Tibial nerve (tissue), 4 donors: Measurements from ENCODE around the gene DLK1. TPM values are rescaled to one million over a fixed set of nuclear protein-coding genes. Genes with fewer than 3 reads are reported as not detected.

Experiments
- DNase-seq, 2 donors: peaks; one replicate each; pipeline ENCODE4 v3.0.0-alpha.2; 2019; ENCODE audit warnings: low spot score in 2 of 2
- H3K27ac ChIP-seq, 4 donors: fragments of 200-600 bp; sonication (generic) in 3 of 4; one replicate each; pipeline ENCODE4 v1.5.1; 2017 to 2019; ENCODE audit warnings: mild to moderate bottlenecking in 1 of 4
- H3K27me3 ChIP-seq, 2 donors: fragments of 200-600 bp; sonication (generic) in 1 of 2; one replicate each; pipeline versions ENCODE4 v1.5.1 to v1.6.0; 2017 to 2019
- H3K36me3 ChIP-seq, 3 donors: fragments of 200-600 bp; sonication (generic); one replicate each; pipeline ENCODE4 v1.5.1; 2018 to 2019
- H3K4me1 ChIP-seq, 4 donors: fragments of 200-600 bp; sonication (generic) in 3 of 4; one replicate each; pipeline ENCODE4 v1.5.1; 2017 to 2019
- H3K4me3 ChIP-seq, 4 donors: fragments of 200-600 bp; sonication (generic) in 3 of 4; one replicate each; pipeline ENCODE4 v1.5.1; 2017 to 2019; ENCODE audit warnings: mild to moderate bottlenecking in 1 of 4, moderate library complexity in 1 of 4
- H3K9me3 ChIP-seq, 4 donors: fragments of 200-600 bp; sonication (generic) in 3 of 4; one replicate each; pipeline ENCODE4 v1.5.1; 2017 to 2019
- EP300 ChIP-seq, 2 donors: sonication (generic); formaldehyde crosslinking; IDR thresholded peaks; one replicate each; pipeline ENCODE4 v1.6.1; 2017; ENCODE audit warnings: antibody characterized with exemption in 2 of 2, mild to moderate bottlenecking in 1 of 2
- POLR2A ChIP-seq, 2 donors: fragments of 450-650 bp; IDR thresholded peaks; one replicate each; pipeline ENCODE4 v1.6.1; 2017; ENCODE audit warnings: antibody characterized with exemption in 2 of 2, mild to moderate bottlenecking in 2 of 2, moderate library complexity in 2 of 2
- WGBS, 2 donors: methylation state at CpG; one replicate each; pipeline ENCODE4 v1.1.5; 2018; 5-methylcytosine and 5-hydroxymethylcytosine counted together
- total RNA-seq, 4 donors: library from RNA; depleted of rRNA; stranded (reverse); fragments of >200 nt; gene quantifications; one replicate each; pipeline ENCODE4 v1.1.0, GENCODE V29; 2016
- TF ChIP-seq, protein P1 (sequence below), 5 experiments: fragments of 200-600 bp in 3 of 5; fragments of 450-650 bp in 2 of 5; sonication (generic) in 3 of 5; IDR thresholded peaks; one replicate each; pipeline ENCODE4 v1.5.1; 2016 to 2019; ENCODE audit warnings: antibody characterized with exemption in 5 of 5, mild to moderate bottlenecking in 3 of 5, moderate library complexity in 2 of 5

DLK1 gene
- total RNA-seq, 4 donors from 2014 or later = not detected

GRCh38 chr14:100684154-100684553 lies 42.5 kb upstream of the DLK1 start:
- no peaks in the 10 kb centered on the region for H3K36me3 ChIP-seq
- no peak for DNase-seq
- 68 to 76% methylated on average over 6 of the region's 6 CpGs for WGBS, 2 donors

DNA sequence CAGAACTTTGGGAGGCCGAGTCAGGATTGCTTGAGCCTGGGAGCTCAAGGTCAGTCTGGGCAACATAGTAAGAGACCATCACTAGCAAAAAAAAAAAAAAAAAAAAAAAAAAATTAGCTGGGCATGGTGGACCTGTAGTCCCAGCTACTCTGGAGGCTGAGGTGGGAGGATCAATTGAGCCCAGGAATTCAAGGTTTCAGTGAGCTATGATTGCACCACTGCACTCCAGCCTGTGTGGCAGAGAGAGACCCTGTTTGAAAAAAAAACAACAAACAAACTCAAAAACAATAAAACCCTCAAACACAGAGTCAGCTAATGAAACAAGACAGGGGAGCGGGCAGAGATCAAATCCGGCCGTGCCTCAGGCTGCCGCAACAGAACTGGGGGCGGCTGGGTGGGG lies 41.7 kb upstream of the DLK1 start:
- no peak overlapping the region for H3K27ac ChIP-seq
- DNase-seq = no peak
- no peak overlapping the region for H3K4me3 ChIP-seq
- WGBS, 2 donors = 68 to 72% methylated on average over 6 of the region's 6 CpGs
- H3K4me1 ChIP-seq = peaks cover 0 to 12% (median 8%) of the 10 kb centered on the region in 4 donors
- H3K27me3 ChIP-seq = no peaks in the 10 kb centered on the region
- H3K9me3 ChIP-seq = no peaks in the 10 kb centered on the region
- no peak for TF ChIP-seq EP300 (IDR thresholded peaks at IDR 0.05)
- TF ChIP-seq, protein P1, sequence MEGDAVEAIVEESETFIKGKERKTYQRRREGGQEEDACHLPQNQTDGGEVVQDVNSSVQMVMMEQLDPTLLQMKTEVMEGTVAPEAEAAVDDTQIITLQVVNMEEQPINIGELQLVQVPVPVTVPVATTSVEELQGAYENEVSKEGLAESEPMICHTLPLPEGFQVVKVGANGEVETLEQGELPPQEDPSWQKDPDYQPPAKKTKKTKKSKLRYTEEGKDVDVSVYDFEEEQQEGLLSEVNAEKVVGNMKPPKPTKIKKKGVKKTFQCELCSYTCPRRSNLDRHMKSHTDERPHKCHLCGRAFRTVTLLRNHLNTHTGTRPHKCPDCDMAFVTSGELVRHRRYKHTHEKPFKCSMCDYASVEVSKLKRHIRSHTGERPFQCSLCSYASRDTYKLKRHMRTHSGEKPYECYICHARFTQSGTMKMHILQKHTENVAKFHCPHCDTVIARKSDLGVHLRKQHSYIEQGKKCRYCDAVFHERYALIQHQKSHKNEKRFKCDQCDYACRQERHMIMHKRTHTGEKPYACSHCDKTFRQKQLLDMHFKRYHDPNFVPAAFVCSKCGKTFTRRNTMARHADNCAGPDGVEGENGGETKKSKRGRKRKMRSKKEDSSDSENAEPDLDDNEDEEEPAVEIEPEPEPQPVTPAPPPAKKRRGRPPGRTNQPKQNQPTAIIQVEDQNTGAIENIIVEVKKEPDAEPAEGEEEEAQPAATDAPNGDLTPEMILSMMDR (IDR thresholded peaks at IDR 0.05) = no peak
- TF ChIP-seq POLR2A (IDR thresholded peaks at IDR 0.05) = no peak
- no peaks in the 10 kb centered on the region for H3K36me3 ChIP-seq

More at GRCh38 chr14:100684154-100684553, 42.5 kb upstream of the DLK1 start:
- no peak overlapping the region for H3K4me3 ChIP-seq
- H3K9me3 ChIP-seq = no peaks in the 10 kb centered on the region
- no peaks in the 10 kb centered on the region for H3K27me3 ChIP-seq
- H3K27ac ChIP-seq = no peak overlapping the region
- no peak for TF ChIP-seq EP300 (IDR thresholded peaks at IDR 0.05)
- TF ChIP-seq POLR2A (IDR thresholded peaks at IDR 0.05) = no peak
- H3K4me1 ChIP-seq = peaks cover 0 to 20% (median 11%) of the 10 kb centered on the region in 4 donors

DNA sequence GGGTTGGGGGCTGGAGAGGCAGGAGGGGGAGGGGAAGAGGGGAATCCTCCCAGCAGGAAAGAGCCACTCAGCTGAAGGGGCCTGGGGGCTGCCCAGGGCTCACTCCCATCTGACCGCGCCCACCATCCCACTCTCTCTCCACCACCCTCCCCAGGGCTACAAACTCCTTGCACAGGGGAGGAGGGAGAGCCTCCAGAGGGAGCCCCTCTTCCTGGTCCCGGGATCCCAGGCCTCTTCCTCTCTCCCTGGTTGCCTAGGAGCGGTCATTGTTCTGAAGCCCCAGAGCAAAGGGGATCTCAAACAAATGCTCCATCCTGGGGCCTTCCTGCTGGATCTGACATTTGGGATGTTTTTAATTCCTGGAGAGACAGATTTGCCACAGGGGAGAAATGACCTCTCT lies 39.8 kb upstream of the DLK1 start:
- no peaks in the 10 kb centered on the region for H3K36me3 ChIP-seq
- peaks cover 0 to 5% of the 10 kb centered on the region in 2 donors for H3K27me3 ChIP-seq
- no peak for DNase-seq
- no peak overlapping the region for H3K27ac ChIP-seq
- no peaks in the 10 kb centered on the region for H3K4me1 ChIP-seq
- 66 to 67% methylated on average over 4 of the region's 4 CpGs for WGBS, 2 donors
- TF ChIP-seq, protein P1 (IDR thresholded peaks at IDR 0.05) = no peak
- no peak for TF ChIP-seq POLR2A (IDR thresholded peaks at IDR 0.05)
- TF ChIP-seq EP300 (IDR thresholded peaks at IDR 0.05) = no peak
- no peaks in the 10 kb centered on the region for H3K9me3 ChIP-seq
- no peak overlapping the region for H3K4me3 ChIP-seq

- no peaks in the 10 kb centered on the region for H3K9me3 ChIP-seq
- H3K4me3 ChIP-seq = no peak overlapping the region
- no peak for TF ChIP-seq POLR2A (IDR thresholded peaks at IDR 0.05)
- TF ChIP-seq, protein P1 (IDR thresholded peaks at IDR 0.05) = no peak
- TF ChIP-seq EP300 (IDR thresholded peaks at IDR 0.05) = no peak
- DNase-seq = no peak
- peaks cover 0 to 5% of the 10 kb centered on the region in 2 donors for H3K27me3 ChIP-seq
- no peak overlapping the region for H3K27ac ChIP-seq
- WGBS, 2 donors = 87 to 95% methylated on average over 12 of the region's 12 CpGs
- H3K36me3 ChIP-seq = no peaks in the 10 kb centered on the region
- H3K4me1 ChIP-seq = no peaks in the 10 kb centered on the region
Observed at GRCh38 chr14:100687386-100687785, 39.3 kb upstream of the DLK1 start.

DNA sequence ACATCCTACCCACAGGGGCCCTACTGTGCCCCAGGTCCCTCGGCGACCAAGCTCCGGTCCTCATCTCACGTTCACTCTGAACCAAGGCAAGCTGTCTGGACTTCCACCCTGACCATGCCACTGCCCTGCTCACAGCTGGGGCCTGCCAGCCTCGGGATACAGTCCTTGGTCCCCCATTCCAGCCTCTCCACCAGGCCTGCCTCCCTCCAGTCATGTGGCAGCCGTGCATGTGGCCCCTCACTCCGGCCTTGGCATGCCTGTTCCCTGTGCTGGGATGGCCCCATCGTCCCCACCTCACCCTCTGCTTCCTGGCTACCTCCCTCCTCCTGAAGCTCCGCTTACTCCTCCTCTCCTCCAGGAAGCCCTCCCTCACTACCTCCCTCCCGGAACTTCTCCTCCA lies 38.6 kb upstream of the DLK1 start:
- Histone ChIP-seq H3K27ac (no peak overlapping the region), H3K4me1 (no peaks in the 10 kb centered on the region), H3K27me3 (peaks cover 0 to 5% of the 10 kb centered on the region in 2 donors), H3K36me3 (no peaks in the 10 kb centered on the region), H3K4me3 (no peak overlapping the region), H3K9me3 (no peaks in the 10 kb centered on the region)
- WGBS, 2 donors = 81 to 88% methylated on average over 10 of the region's 10 CpGs
- TF ChIP-seq, protein P1 (IDR thresholded peaks at IDR 0.05) = no peak
- no peak for TF ChIP-seq POLR2A (IDR thresholded peaks at IDR 0.05)
- TF ChIP-seq EP300 (IDR thresholded peaks at IDR 0.05) = no peak
- no peak for DNase-seq
